ENCODE data around the gene KLRC4. TPM values are rescaled to one million over a fixed set of nuclear protein-coding genes. Genes with fewer than 3 reads are reported as not detected.
"Not testable (repeated sequence)": the region's sequence is repeated elsewhere in the genome, so short reads cannot be mapped to it uniquely, and the experiment has no call there.

The KLRC4 gene
- total RNA-seq, 5 donors from 2014 or later (not counting 1 experiment from before 2014, with no cell fraction given): 7.1 to 27.1 (median 17.3) TPM

- ChIA-PET CTCF (no interaction called here), POLR2A (no interaction called here)
- Mint-ChIP-seq H3K9me3 (no peaks in the 10 kb centered on the region), H3K36me3 (no peaks in the 10 kb centered on the region), H3K4me1 (no peaks in the 10 kb centered on the region), H3K27me3 (no peaks in the 10 kb centered on the region), H3K4me3 (peak overlapping the region in 1 of 3 donors; percentile 25), H3K27ac (no peak overlapping the region)
- ATAC-seq (replicated peaks in 1 of 4) (no peak), DNase-seq (no peak)
- Histone ChIP-seq H3K4me1 (ENCODE audit: control insufficient read depth in 1 of 2, extremely low read depth in 1 of 2, insufficient read depth in 2 of 2, low read length in 2 of 2) (no peaks in the 10 kb centered on the region), H3K9me3 (no peaks in the 10 kb centered on the region), H3K27ac (ENCODE audit: low read length) (no peak overlapping the region), H3K27me3 (replicated peaks in 1 of 2; ENCODE audit: control insufficient read depth in 2 of 2, extremely low read depth in 1 of 2, insufficient read depth in 2 of 2, low read length in 1 of 2) (no peaks in the 10 kb centered on the region), H3K4me3 (ENCODE audit: control insufficient read depth in 1 of 2, extremely low read depth in 1 of 2, low read length in 1 of 2) (no peak overlapping the region), H3K36me3 (ENCODE audit: control insufficient read depth in 2 of 2, extremely low read depth in 1 of 2, insufficient read depth in 1 of 2, low read length in 1 of 2) (no peaks in the 10 kb centered on the region)
- WGBS (ENCODE audit: insufficient coverage): no CpG with 5 or more reads among the region's 4 CpGs
Measured at GRCh38 chr12:10448236-10448635, 38.7 kb upstream of the KLRC4 start.

GRCh38 chr12:10446052-10446451 lies 36.5 kb upstream of the KLRC4 start:
- H3K27me3 Mint-ChIP-seq; H3K27me3 ChIP-seq (replicated peaks in 1 of 2; ENCODE audit: control insufficient read depth in 2 of 2, extremely low read depth in 1 of 2, insufficient read depth in 2 of 2, low read length in 1 of 2); H3K4me1 ChIP-seq (ENCODE audit: control insufficient read depth in 1 of 2, extremely low read depth in 1 of 2, insufficient read depth in 2 of 2, low read length in 2 of 2); H3K27ac Mint-ChIP-seq; DNase-seq; H3K9me3 Mint-ChIP-seq; H3K4me3 Mint-ChIP-seq; H3K4me1 Mint-ChIP-seq; CTCF ChIA-PET; H3K36me3 ChIP-seq (ENCODE audit: control insufficient read depth in 2 of 2, extremely low read depth in 1 of 2, insufficient read depth in 1 of 2, low read length in 1 of 2); POLR2A ChIA-PET; H3K27ac ChIP-seq (ENCODE audit: low read length); H3K36me3 Mint-ChIP-seq; H3K4me3 ChIP-seq (ENCODE audit: control insufficient read depth in 1 of 2, extremely low read depth in 1 of 2, low read length in 1 of 2); H3K9me3 ChIP-seq: not testable (repeated sequence)
- WGBS (ENCODE audit: insufficient coverage): no CpG with 5 or more reads among the region's 5 CpGs
- peak in 1 of 4 experiments; percentile 29 for ATAC-seq (replicated peaks in 1 of 4)

- H3K27ac Mint-ChIP-seq; H3K36me3 ChIP-seq (ENCODE audit: control insufficient read depth in 2 of 2, extremely low read depth in 1 of 2, insufficient read depth in 1 of 2, low read length in 1 of 2); H3K36me3 Mint-ChIP-seq; ATAC-seq (replicated peaks in 1 of 4); H3K4me3 Mint-ChIP-seq; POLR2A ChIA-PET; CTCF ChIA-PET; DNase-seq; H3K27me3 Mint-ChIP-seq; H3K9me3 Mint-ChIP-seq; H3K27ac ChIP-seq (ENCODE audit: low read length); H3K4me1 ChIP-seq (ENCODE audit: control insufficient read depth in 1 of 2, extremely low read depth in 1 of 2, insufficient read depth in 2 of 2, low read length in 2 of 2); H3K9me3 ChIP-seq; H3K27me3 ChIP-seq (replicated peaks in 1 of 2; ENCODE audit: control insufficient read depth in 2 of 2, extremely low read depth in 1 of 2, insufficient read depth in 2 of 2, low read length in 1 of 2); H3K4me1 Mint-ChIP-seq; H3K4me3 ChIP-seq (ENCODE audit: control insufficient read depth in 1 of 2, extremely low read depth in 1 of 2, low read length in 1 of 2): not testable (repeated sequence)
- WGBS (ENCODE audit: insufficient coverage): 91% methylated on average over 4 of the region's 8 CpGs
Measured at GRCh38 chr12:10441144-10441543, 31.6 kb upstream of the KLRC4 start.

GRCh38 chr12:10439608-10440274 lies 30.2 kb upstream of the KLRC4 start:
- H3K36me3 Mint-ChIP-seq; H3K27me3 Mint-ChIP-seq; ATAC-seq (replicated peaks in 1 of 4); H3K9me3 ChIP-seq; H3K4me3 ChIP-seq (ENCODE audit: control insufficient read depth in 1 of 2, extremely low read depth in 1 of 2, low read length in 1 of 2); H3K27ac ChIP-seq (ENCODE audit: low read length); H3K9me3 Mint-ChIP-seq; H3K4me3 Mint-ChIP-seq; H3K27ac Mint-ChIP-seq; POLR2A ChIA-PET; H3K4me1 Mint-ChIP-seq; H3K27me3 ChIP-seq (replicated peaks in 1 of 2; ENCODE audit: control insufficient read depth in 2 of 2, extremely low read depth in 1 of 2, insufficient read depth in 2 of 2, low read length in 1 of 2); DNase-seq; H3K36me3 ChIP-seq (ENCODE audit: control insufficient read depth in 2 of 2, extremely low read depth in 1 of 2, insufficient read depth in 1 of 2, low read length in 1 of 2); H3K4me1 ChIP-seq (ENCODE audit: control insufficient read depth in 1 of 2, extremely low read depth in 1 of 2, insufficient read depth in 2 of 2, low read length in 2 of 2); CTCF ChIA-PET: not testable (repeated sequence)
- no CpG with 5 or more reads among the region's 2 CpGs for WGBS (ENCODE audit: insufficient coverage)

GRCh38 chr12:10437601-10438000 lies 28.0 kb upstream of the KLRC4 start:
- H3K27me3 Mint-ChIP-seq; H3K27ac Mint-ChIP-seq; H3K4me3 Mint-ChIP-seq; ATAC-seq (replicated peaks in 1 of 4); H3K4me3 ChIP-seq (ENCODE audit: control insufficient read depth in 1 of 2, extremely low read depth in 1 of 2, low read length in 1 of 2); H3K4me1 ChIP-seq (ENCODE audit: control insufficient read depth in 1 of 2, extremely low read depth in 1 of 2, insufficient read depth in 2 of 2, low read length in 2 of 2); H3K36me3 ChIP-seq (ENCODE audit: control insufficient read depth in 2 of 2, extremely low read depth in 1 of 2, insufficient read depth in 1 of 2, low read length in 1 of 2); DNase-seq; H3K36me3 Mint-ChIP-seq; H3K4me1 Mint-ChIP-seq; H3K9me3 ChIP-seq; H3K27ac ChIP-seq (ENCODE audit: low read length); H3K9me3 Mint-ChIP-seq; H3K27me3 ChIP-seq (replicated peaks in 1 of 2; ENCODE audit: control insufficient read depth in 2 of 2, extremely low read depth in 1 of 2, insufficient read depth in 2 of 2, low read length in 1 of 2); POLR2A ChIA-PET: not testable (repeated sequence)
- CTCF ChIA-PET: interaction anchor here in 1 of 2 donors (0.6 kb wide), 1 partner anchor 47 kb away, joined by 3 read pairs; no protein-coding TSS in a partner anchor
- no CpG with 5 or more reads among the region's 2 CpGs for whole genome bisulfite sequencing (ENCODE audit: insufficient coverage)

GRCh38 chr12:10435816-10436215 lies 26.3 kb upstream of the KLRC4 start, which contains the start of gene KLRC2:
Gene KLRC2, minus strand, starts transcription at chr12:10436010. Its CDS starts 24 bp downstream, at chr12:10435986.
- H3K27ac ChIP-seq (ENCODE audit: low read length); POLR2A ChIA-PET: not testable (repeated sequence)
- ATAC-seq (replicated peaks in 1 of 4): peak in 2 of 4 experiments; percentile 59 to 61

GRCh38 chr12:10430623-10431022 lies 21.1 kb upstream of the KLRC4 start:
- H3K4me3 ChIP-seq (ENCODE audit: control insufficient read depth in 1 of 2, extremely low read depth in 1 of 2, low read length in 1 of 2); H3K9me3 Mint-ChIP-seq: not testable (repeated sequence)

More at GRCh38 chr12:10435816-10436215, 26.3 kb upstream of the KLRC4 start, which contains the start of gene KLRC2:
- H3K27me3 ChIP-seq (replicated peaks in 1 of 2; ENCODE audit: control insufficient read depth in 2 of 2, extremely low read depth in 1 of 2, insufficient read depth in 2 of 2, low read length in 1 of 2); H3K4me3 ChIP-seq (ENCODE audit: control insufficient read depth in 1 of 2, extremely low read depth in 1 of 2, low read length in 1 of 2); H3K27me3 Mint-ChIP-seq; H3K36me3 ChIP-seq (ENCODE audit: control insufficient read depth in 2 of 2, extremely low read depth in 1 of 2, insufficient read depth in 1 of 2, low read length in 1 of 2); H3K9me3 ChIP-seq; H3K36me3 Mint-ChIP-seq; DNase-seq; H3K9me3 Mint-ChIP-seq; H3K27ac Mint-ChIP-seq; H3K4me1 ChIP-seq (ENCODE audit: control insufficient read depth in 1 of 2, extremely low read depth in 1 of 2, insufficient read depth in 2 of 2, low read length in 2 of 2); CTCF ChIA-PET; H3K4me1 Mint-ChIP-seq: not testable (repeated sequence)
- no CpG with 5 or more reads among the region's 3 CpGs for WGBS (ENCODE audit: insufficient coverage)
- H3K4me3 Mint-ChIP-seq: peak within 1 kb of the TSS in 1 of 3 donors; percentile 37

More at GRCh38 chr12:10430623-10431022, 21.1 kb upstream of the KLRC4 start:
- WGBS (ENCODE audit: insufficient coverage): no CpG with 5 or more reads among the region's 4 CpGs
- POLR2A ChIA-PET; H3K9me3 ChIP-seq; H3K27ac Mint-ChIP-seq; ATAC-seq (replicated peaks in 1 of 4); H3K36me3 Mint-ChIP-seq; H3K4me1 Mint-ChIP-seq; H3K27me3 Mint-ChIP-seq; CTCF ChIA-PET; H3K4me1 ChIP-seq (ENCODE audit: control insufficient read depth in 1 of 2, extremely low read depth in 1 of 2, insufficient read depth in 2 of 2, low read length in 2 of 2); H3K36me3 ChIP-seq (ENCODE audit: control insufficient read depth in 2 of 2, extremely low read depth in 1 of 2, insufficient read depth in 1 of 2, low read length in 1 of 2); H3K27ac ChIP-seq (ENCODE audit: low read length); DNase-seq; H3K27me3 ChIP-seq (replicated peaks in 1 of 2; ENCODE audit: control insufficient read depth in 2 of 2, extremely low read depth in 1 of 2, insufficient read depth in 2 of 2, low read length in 1 of 2); H3K4me3 Mint-ChIP-seq: not testable (repeated sequence)
